GM21723 (cell line): Measurements from ENCODE around the gene TERB2.
"Not testable (repeated sequence)": the region's sequence is repeated elsewhere in the genome, so short reads cannot be mapped to it uniquely, and the experiment has no call there.

Experiments used
- ATAC-seq: cut with Tn5 transposase; IDR thresholded peaks from one replicate; pipeline ENCODE4 v1.9.1; 2021; ENCODE audit warnings: mild to moderate bottlenecking, moderate library complexity; ENCODE audit not compliant: unreplicated experiment

TERB2 gene, protein sequence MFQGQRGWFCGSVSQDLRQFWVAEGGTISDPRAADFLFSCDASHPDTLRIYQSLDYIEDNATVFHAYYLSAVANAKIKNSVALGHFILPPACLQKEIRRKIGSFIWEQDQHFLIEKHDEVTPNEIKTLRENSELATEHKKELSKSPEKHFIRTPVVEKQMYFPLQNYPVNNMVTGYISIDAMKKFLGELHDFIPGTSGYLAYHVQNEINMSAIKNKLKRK

DNA sequence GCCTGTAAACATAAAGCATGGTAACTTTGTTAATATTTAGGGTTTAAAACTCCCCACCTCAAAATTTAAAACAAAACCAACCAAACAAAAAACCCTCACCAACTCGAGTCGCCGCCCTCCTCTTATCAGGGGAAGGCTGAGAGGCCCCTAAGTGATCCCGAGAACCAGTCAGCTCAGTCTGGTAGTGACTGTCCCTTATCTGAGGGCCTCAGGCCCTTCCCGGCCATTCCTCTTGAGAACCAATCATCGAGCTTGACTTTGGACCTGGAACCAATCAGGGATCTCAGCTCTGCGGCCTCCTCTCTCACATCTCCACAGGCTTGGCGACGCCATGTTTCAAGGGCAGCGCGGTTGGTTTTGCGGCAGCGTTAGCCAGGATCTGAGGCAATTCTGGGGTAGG is at the start of gene TERB2:
Gene TERB2, plus strand, starts transcription at position 300 of the 400 bp plus-strand sequence. Its CDS starts 32 bp downstream, at position 332.
- no peak for ATAC-seq

DNA sequence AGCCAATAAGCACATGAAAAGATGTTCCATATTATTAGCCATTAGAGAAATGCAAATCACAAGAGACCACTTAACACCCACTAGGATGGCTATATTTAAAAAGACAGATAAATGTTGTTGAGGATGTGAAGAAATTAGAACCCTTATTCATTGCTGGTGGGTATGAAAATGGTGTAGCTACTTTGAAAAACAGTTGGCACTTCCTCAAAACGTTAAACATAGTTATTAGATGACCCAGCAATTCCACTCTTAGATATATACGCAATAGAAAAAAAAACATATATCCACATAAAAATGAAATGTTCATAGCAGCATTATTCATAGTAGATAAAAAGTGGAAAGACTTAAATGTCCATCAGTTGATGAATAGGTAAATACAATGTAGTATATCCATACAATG is 47.1 kb upstream of the TERB2 start:
- no peak for ATAC-seq

DNA sequence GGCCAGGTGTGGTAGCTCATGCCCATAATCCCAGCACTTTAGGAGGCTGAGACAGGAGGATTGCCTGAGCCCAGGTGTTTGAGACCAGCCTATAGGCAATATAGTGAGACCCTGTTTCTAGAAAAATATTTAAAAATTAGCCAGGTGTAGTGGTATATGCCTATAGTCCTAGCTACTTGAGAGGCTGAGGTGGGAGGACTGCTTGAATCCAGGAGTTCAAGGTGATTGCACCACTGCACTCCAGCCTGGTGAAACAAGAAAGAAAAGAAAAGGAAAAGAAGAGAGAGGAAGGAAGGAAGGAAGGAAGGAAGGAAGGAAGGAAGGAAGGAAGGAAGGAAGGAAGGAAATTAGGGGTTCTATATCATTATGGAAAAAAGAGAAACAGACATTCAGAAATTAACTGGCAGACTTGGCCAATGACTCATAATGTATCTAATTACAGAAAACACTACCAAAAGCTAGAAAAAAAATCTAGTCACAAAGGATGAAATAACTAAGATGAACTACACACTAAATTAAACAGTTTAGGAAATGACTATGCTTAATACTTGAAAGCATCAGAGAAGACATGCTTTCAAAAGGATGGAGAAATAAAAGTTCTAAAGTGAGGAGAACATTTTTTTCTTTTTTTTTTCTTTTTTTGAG is 45.4 kb upstream of the TERB2 start:
- no peak for ATAC-seq

DNA sequence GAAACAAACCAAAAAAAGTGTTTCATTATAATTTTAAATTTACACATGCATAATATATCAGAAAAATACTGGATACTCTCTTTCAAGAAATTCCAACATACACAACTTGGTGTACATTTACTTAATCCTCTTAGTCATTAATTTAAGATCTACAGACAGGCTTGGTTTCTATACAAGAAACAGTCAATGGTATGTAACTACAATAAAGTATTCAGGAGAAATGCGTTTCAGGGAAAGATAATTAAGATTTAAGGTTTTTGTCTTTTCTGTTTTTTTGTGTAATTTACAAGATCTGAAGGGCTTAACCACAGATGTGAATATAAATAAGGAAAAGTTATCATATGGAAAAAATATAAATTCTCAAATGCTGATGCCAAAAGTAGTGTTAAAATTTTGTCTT is 44.3 kb upstream of the TERB2 start:
- ATAC-seq, result not testable (repeated sequence)

DNA sequence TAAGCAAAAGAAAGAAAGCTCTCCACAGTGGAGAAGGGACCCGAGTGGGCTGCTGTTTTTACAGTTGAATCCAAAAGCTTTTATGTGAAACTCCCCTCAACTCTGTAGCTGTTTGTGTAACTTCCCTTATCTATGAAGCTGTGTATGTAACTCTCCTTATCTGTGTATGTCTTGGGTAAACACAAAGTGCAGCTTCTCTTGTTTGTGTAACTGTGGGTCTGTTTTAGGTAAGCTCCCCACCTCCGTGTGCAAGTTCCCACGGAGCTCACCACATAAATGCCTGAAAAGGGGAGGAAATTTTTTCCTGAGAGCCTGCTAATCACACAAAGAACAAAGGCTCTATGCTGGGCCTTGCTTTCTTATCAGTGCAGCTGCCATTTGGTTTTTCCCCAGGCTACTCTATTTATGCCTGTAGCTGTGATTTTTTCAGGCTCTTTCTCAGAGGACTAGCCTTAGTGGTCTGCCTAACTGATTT is 43.5 kb upstream of the TERB2 start:
- ATAC-seq, result not testable (repeated sequence)

DNA sequence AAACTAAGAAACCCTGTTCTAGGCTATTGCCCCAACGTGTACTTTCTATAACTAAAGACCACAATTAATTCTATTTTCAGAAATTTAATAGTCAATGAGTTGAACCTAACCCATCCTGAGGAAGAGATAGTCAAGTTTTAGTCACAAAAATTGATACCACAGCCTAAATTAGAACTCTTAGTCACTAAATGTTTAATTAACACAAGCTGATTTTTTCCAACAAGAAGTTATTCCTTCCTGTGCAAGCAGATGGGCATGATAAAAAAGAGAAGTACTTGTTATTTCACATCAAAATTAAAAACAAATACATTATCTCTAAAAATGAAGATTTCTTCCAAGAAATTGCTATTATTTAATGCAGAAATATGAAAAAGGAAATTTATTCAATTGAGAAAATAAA is 38.4 kb upstream of the TERB2 start:
- ATAC-seq, result no peak

DNA sequence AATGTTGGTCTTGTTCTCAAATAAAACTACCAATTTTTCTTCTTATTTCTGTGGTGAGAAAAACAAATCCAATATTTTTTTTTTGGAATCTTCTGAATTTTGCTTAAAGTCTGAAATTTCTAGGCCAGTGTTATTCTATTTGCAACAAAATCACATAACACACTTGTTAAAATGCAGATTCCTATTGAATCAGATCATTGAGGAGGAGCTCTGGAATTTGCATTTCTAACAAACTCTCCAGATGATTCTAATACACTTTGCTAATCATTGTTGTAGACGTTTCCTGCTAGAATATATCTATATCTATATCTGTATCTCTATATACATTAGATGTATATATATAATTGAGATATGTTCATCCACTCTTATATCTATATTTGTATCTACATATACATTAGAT is 27.8 kb upstream of the TERB2 start:
- not testable (repeated sequence) for ATAC-seq

DNA sequence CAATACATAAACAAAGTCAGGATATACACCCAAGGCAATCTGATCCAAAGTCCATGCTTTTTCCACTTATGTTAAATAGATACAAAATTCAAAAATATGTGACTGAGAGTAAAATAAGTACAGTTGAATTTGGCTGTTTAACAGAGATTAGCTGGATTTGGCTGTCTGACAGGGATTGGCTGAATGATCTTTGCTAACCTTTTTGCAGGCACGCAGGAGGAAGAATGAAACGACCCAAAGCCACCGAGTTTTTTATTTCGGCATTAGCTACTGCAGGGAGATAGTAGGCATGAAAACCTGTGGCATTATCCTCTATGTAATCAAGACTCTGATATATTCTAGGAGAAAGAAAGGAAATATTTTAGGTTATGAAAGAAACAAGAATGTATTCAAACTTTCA is 26.2 kb upstream of the TERB2 start:
- not testable (repeated sequence) for ATAC-seq

DNA sequence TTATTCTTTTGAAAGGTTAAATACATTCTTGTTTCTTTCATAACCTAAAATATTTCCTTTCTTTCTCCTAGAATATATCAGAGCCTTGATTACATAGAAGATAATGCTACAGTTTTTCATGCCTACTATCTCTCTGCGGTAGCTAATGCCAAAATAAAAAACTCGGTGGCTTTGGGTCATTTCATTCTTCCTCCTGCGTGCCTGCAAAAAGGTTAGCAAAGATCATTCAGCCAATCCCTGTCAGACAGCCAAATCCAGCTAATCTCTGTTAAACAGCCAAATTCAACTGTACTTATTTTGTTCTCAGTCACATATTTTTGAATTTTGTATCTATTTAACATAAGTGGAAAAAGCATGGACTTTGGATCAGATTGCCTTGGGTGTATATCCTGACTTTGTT is 1.8 kb downstream of the TERB2 start:
- ATAC-seq, result not testable (repeated sequence)

DNA sequence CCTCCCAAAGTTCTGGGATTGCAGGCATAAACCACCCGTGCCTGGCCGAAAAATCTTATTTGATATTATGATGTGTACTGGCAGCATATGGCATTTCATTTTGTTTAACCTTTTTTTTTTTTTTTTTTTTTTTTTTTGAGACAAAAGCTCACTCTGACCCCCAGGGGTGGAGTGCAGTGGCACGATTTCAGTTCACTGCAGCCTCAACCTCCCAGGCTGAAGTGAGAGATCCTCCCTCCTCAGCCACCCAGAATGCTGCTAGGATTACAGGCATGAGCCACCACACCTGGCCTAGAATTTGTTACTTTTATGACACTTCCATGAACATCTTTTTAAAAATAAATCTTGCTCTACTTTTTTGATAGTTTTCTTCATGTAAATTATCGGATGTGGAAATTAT is 12.0 kb downstream of the TERB2 start:
- no peak for ATAC-seq

DNA sequence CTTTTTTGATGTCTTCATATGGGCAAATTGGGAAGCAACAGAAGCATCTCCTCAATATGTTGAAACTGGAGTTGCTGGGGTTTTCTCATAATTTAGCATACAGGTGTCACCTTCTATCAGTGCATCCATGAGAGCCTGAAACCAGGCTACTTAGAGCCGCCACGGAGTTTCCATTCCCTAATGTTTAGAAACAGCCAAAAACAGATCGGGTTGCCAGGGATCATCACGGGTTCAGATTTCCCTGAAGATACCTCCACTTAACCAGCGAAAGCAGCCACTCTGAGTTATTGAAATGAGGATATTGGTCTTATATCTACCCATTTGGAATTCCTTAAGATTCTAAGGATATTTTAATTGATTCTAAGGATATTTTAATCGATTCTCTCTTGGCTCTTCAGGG is 14.5 kb downstream of the TERB2 start:
- no peak for ATAC-seq

DNA sequence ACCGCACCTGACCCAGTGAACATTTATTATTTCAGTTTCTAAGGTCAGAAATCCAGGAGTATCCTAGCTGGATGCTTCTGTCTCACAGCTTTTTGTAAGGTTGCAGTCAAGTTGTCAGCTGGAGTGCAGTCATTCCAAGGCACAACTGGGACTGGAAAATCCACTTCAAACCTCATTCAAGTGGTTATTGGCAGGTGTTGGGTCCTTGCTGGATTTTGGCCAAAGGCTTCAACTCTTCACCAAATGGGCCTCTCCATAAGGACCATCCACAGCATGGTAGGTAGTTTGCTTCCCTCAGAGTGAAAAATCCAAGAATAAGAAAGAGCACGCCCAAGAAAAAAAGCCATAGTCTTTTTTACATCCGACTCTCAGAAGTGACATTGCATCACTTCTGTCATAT is 19.7 kb downstream of the TERB2 start:
- ATAC-seq, result not testable (repeated sequence)

DNA sequence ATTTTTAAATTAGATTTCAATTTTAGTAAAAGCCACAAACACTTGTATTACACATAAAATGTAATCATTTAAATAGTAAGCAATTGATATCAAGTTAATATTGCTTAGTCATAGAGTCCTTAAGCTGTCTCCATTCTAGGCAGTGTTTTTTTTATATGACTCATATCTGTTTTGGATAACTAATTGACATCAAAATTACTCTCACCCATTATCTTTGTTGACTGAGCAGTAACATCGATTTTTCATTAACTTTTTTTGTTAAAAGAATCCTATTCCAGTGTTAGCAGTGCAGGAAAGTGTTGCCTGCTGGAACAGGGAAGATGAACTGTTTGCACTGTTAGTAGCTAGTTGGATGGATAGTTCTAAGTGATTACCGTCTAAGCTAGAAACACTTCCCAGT is 21.3 kb downstream of the TERB2 start:
- not testable (repeated sequence) for ATAC-seq

DNA sequence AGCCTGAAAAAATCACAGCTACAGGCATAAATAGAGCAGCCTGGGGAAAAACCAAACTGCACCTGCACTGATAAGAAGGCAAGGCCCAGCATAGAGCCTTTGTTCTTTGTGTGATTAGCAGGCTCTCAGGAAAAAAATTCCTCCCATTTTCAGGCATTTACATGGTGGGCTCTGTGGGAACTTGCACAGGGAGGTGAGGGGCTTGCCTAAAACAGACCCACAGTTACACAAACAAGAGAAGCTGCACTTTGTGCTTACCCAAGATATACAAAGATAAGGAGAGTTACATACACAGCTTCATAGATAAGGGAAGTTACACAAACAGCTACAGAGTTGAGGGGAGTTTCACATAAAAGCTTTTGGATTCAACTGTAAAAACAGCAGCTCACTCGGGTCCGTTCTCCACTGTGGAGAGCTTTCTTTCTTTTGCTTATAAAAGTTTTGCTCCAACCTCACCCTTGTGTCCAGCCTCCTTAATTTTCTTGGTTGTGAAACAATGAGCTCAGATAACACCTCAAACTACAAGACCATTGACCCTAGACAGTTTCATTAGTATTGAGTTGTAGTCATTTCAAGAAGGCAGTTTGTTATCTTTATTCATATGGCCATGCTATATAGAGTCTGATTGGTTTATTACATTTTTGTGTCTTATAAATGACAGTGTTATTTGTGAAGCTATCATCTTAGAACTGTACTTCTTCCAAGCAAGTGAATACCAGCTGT is 23.3 kb downstream of the TERB2 start:
- ATAC-seq, result not testable (repeated sequence)

DNA sequence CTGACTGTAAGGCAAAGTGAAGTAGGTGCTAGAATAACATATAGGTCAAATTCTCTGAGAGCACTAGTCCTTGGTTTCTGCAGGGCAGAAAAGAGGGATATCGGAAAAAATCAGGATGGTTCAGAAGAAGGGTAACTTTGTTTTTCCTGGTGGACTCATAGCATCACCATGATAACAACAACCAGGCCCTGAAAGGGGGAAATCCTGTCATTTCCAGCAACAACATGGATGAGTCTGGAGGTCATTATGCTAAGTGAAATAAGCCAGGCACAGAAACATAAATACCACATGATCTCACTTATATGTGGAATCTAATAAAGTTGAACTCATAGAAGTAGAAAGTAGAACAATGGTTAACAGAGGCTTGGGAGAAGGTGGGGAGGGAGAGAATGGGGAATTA is 27.7 kb downstream of the TERB2 start:
- not testable (repeated sequence) for ATAC-seq

DNA sequence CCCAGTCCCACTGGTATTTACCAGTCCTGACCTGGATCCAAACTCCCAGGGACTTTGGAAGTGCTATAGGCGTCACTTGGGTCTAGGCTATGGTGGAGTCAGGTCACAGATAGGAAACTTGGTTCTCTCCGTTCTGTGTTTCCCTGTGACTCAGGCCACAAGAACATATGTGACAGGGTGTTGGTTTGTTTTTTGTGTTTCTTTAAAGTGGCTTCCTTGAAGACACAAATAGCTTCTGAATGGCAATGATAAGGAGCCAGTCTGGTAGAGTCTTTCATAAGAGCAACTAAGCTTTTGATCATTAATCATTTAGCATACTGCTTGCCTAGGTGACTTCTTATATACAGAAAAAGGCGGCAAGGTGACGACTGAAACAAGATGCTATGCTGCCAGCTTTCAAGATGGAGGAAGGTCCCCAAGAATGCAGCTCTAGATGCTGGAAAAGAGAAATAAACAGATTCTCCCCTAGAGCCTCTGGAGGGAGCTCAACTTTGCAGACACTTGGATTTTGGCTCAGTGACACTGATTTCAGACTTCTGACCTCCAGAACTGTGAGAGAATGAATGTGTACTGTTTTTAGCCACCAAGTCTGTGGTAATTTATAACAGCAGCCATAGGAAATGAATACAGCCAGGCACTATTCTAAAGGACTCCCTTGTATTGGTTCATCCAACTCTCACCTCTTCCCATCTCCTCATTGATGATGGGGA is 30.0 kb downstream of the TERB2 start:
- not testable (repeated sequence) for ATAC-seq

DNA sequence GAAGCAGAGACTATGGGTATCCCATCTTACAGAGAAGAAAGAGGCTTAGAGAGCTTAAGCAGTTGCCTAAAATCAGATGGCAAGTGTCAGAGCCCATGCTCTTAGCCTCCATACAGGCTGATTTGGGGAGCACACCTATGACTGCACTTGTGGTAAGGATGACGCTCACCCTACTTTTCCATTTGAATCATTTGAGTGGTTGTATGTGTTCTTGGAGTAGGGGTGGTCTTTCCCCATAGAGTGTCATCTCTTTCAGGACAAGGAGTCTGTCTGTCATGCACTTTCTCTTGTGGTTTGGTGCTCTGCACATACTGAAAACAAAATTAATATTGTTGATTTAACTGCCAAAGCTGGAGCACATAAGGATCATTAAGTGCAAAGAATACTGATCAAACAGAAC is 31.2 kb downstream of the TERB2 start:
- ATAC-seq, result not testable (repeated sequence)

DNA sequence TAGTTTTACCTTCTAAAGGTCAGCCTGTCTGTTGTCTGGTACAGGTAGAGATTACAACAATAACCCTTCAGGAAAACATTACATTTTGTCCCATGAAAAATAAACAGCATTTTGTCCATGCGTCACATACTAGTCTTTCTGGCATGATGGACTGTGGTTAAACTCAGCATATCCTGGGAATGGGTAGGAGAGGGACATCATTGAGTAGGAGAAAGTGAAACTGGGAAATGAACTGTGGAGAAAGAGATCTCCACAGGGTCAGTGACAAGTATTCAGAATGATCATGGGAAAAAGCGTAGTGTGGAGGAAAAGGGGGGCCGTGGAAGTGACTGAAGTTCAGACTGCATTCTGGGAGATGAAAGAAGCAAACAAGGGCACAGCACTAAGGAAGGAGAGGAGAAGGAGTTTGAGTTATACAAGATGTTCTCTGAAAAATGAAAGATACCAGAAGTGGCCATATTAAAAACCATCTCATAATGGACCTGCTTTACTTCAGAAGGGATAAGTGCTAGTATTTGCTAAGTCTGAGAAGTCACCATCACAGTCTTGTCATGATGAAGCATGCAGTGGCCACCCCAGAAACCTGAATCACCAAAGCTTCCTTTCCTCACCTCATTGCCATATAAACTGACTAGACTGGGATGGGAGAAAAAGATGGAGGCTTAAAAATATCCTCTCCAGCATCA is 31.8 kb downstream of the TERB2 start:
- ATAC-seq, result not testable (repeated sequence)

DNA sequence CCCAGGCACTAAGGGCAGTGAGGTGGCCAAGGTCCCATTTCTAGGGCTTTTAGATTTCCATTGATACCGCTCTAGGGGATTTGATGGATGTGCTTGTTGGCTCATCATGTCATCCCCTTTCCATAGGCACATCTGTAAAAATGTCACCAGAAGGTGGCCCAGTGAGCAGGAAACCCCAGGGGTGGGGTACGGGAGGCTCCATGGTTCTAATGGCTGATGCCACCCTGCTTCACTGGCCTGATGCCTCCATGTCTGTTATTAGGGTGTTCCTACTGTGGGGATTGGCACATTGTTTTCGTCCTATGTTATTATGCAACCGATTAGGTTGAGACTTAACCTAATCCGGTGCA is 32.4 kb downstream of the TERB2 start:
- ATAC-seq, result not testable (repeated sequence)

DNA sequence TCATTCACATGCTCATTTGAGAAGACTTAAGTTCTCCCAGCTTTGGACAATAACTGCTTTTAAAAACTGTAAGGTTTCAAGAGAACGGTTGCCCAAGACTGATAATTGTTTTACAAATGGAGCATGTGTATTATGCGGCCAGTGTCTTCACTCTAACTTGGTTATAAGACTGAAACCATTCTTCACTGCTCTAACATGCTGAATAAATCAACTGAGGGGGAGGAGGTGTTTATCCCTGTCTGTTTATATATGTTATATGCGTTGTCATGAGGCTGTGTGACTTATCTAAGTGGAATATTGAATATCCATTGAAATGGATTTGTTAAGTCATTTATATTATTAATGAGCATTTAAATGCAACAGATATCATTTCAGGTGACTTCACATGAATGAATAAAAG is 41.1 kb downstream of the TERB2 start:
- ATAC-seq, result not testable (repeated sequence)

DNA sequence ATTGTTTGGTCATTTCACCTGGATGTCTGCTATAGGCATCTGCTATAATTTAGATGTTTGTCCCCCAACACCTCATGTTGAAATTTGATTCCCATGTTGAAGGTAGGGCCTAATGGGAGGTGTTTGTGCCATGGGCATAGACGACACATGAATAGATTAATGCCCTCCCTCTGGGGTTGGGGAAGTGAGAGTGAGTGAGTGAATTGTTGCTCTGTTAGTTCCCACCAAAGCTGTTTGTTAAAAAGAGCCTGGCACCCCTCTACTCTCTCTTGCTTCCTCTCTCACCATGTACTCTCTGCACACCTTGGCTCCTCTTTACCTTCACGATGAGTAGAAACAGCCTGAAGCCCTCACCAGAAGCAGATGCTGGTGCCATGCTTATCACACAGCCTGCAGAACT is 42.6 kb downstream of the TERB2 start:
- no peak for ATAC-seq
